H9 (cell line): ENCODE results near the gene TBC1D23. TPM values are rescaled to one million over a fixed set of nuclear protein-coding genes. Genes with fewer than 3 reads are reported as not detected.

Experiments used
- DNase-seq: peaks from one replicate; pipeline ENCODE4 v3.0.0-alpha.2; 2017
- H2AFZ ChIP-seq: one replicate; pipeline ENCODE4 v1.6.1; 2013; ENCODE audit warnings: mild to moderate bottlenecking, low read length, control low read depth, moderate library complexity
- H2AK5ac ChIP-seq: 2 replicates; pipeline ENCODE4 v1.6.1; 2013; ENCODE audit warnings: low read length, control low read depth, mixed read lengths; ENCODE audit not compliant: insufficient read length
- H2BK120ac ChIP-seq: one replicate; pipeline ENCODE4 v1.6.1; 2013; ENCODE audit warnings: low read depth, mild to moderate bottlenecking, low read length, control low read depth, inconsistent platforms; ENCODE audit not compliant: poor library complexity, severe bottlenecking
- H2BK12ac ChIP-seq: 2 replicates; pipeline ENCODE4 v1.6.1; 2013; ENCODE audit warnings: low read length, control low read depth, mixed read lengths, low read depth; ENCODE audit not compliant: insufficient read length
- H2BK15ac ChIP-seq: 2 replicates; pipeline ENCODE4 v1.6.1; 2013; ENCODE audit warnings: low read depth, low read length, control low read depth
- H2BK20ac ChIP-seq: one replicate; pipeline ENCODE4 v1.6.1; 2013; ENCODE audit warnings: low read depth, mild to moderate bottlenecking, low read length, control low read depth, inconsistent platforms; ENCODE audit not compliant: poor library complexity, severe bottlenecking
- H2BK5ac ChIP-seq: 2 replicates; pipeline ENCODE4 v1.6.1; 2013; ENCODE audit warnings: low read length, control low read depth, mixed read lengths; ENCODE audit not compliant: insufficient read length
- H3K14ac ChIP-seq: 2 replicates; pipeline ENCODE4 v1.6.1; 2013; ENCODE audit warnings: low read length, control low read depth; ENCODE audit not compliant: insufficient read depth
- H3K18ac ChIP-seq: 2 replicates; pipeline ENCODE4 v1.6.1; 2013; ENCODE audit warnings: low read depth, mild to moderate bottlenecking, mixed read lengths, low read length, control low read depth; ENCODE audit not compliant: insufficient read length
- H3K23ac ChIP-seq: 2 replicates; pipeline ENCODE4 v1.6.1; 2013; ENCODE audit warnings: low read length, control low read depth, mixed read lengths, low read depth; ENCODE audit not compliant: insufficient read length
- H3K23me2 ChIP-seq: 2 replicates; pipeline ENCODE4 v1.6.1; 2013; ENCODE audit warnings: low read depth, mild to moderate bottlenecking, mixed read lengths, low read length, control low read depth; ENCODE audit not compliant: insufficient read length, poor library complexity, severe bottlenecking
- H3K27ac ChIP-seq: 2 replicates; pipeline ENCODE4 v1.5.1; 2013; ENCODE audit warnings: low read length, control low read depth, mixed read lengths, low read depth; ENCODE audit not compliant: insufficient read length
- H3K27me3 ChIP-seq: 2 replicates; pipeline ENCODE4 v1.6.1; 2013; ENCODE audit warnings: low read length, control low read depth, inconsistent platforms; ENCODE audit not compliant: insufficient read depth
- H3K4ac ChIP-seq: 2 replicates; pipeline ENCODE4 v1.6.1; 2013; ENCODE audit warnings: low read depth, mild to moderate bottlenecking, control low read depth, inconsistent platforms, low read length, moderate library complexity
- H3K4me1 ChIP-seq: 2 replicates; pipeline ENCODE4 v1.6.1; 2013; ENCODE audit warnings: low read length, control low read depth, inconsistent platforms; ENCODE audit not compliant: insufficient read depth
- H3K4me2 ChIP-seq: 2 replicates; pipeline ENCODE4 v1.6.1; 2013; ENCODE audit warnings: low read length, control low read depth, mixed read lengths; ENCODE audit not compliant: insufficient read length, insufficient read depth
- H3K56ac ChIP-seq: 2 replicates; pipeline ENCODE4 v1.6.1; 2013; ENCODE audit warnings: low read depth, mild to moderate bottlenecking, mixed read lengths, low read length, control low read depth; ENCODE audit not compliant: insufficient read length
- H3K79me1 ChIP-seq: 2 replicates; pipeline ENCODE4 v1.6.1; 2013; ENCODE audit warnings: low read depth, mild to moderate bottlenecking, moderate library complexity, low read length, control low read depth, inconsistent platforms; ENCODE audit not compliant: insufficient read depth, poor library complexity, severe bottlenecking
- H3K79me2 ChIP-seq: 2 replicates; pipeline ENCODE4 v1.6.1; 2013; ENCODE audit warnings: low read length, control low read depth, inconsistent platforms; ENCODE audit not compliant: insufficient read depth
- H3K9ac ChIP-seq: 2 replicates; pipeline ENCODE4 v1.6.1; 2013; ENCODE audit warnings: low read length, control low read depth, mixed read lengths; ENCODE audit not compliant: insufficient read length; ENCODE audit errors: extremely low read depth
- H3K9me3 ChIP-seq: one replicate; pipeline ENCODE4 v1.6.1; 2013; ENCODE audit warnings: low read depth, low read length, inconsistent platforms; ENCODE audit not compliant: control insufficient read depth
- H3T11ph ChIP-seq: one replicate; pipeline ENCODE4 v1.6.1; 2013; ENCODE audit warnings: mild to moderate bottlenecking, low read length, control low read depth, inconsistent platforms
- H4K20me1 ChIP-seq: one replicate; pipeline ENCODE4 v1.6.1; 2013; ENCODE audit not compliant: control insufficient read depth, insufficient read length, insufficient read depth
- H4K5ac ChIP-seq: 2 replicates; pipeline ENCODE4 v1.6.1; 2013; ENCODE audit warnings: low read depth, mild to moderate bottlenecking, mixed read lengths, low read length, control low read depth; ENCODE audit not compliant: insufficient read length
- H4K8ac ChIP-seq: replicated peaks from 2 replicates; pipeline ENCODE4 v1.6.1; 2013; ENCODE audit warnings: low read length, control low read depth, mixed read lengths, low read depth; ENCODE audit not compliant: insufficient read length
- H4K91ac ChIP-seq: 2 replicates; pipeline ENCODE4 v1.6.1; 2013; ENCODE audit warnings: low read depth, mild to moderate bottlenecking, moderate library complexity, mixed read lengths, low read length, control low read depth; ENCODE audit not compliant: insufficient read length
- H3K27ac Mint-ChIP-seq, 3 experiments: 2 replicates in 2 of 3; 3 replicates in 1 of 3; pipeline ENCODE4 v1.8.0; 2020 to 2021; ENCODE audit warnings: mixed read lengths in 3 of 3, mild to moderate bottlenecking in 1 of 3, moderate library complexity in 1 of 3
- H3K27me3 Mint-ChIP-seq: 2 replicates; pipeline ENCODE4 v1.8.0; 2021; ENCODE audit warnings: low read depth, mild to moderate bottlenecking, moderate library complexity, mixed read lengths
- H3K36me3 Mint-ChIP-seq, 3 experiments: 2 replicates in 2 of 3; 3 replicates in 1 of 3; pipeline ENCODE4 v1.8.0; 2020 to 2021; ENCODE audit warnings: low read depth in 3 of 3, mixed read lengths in 3 of 3; ENCODE audit not compliant: insufficient read depth in 1 of 3
- H3K4me1 Mint-ChIP-seq, 2 experiments: 2 replicates each; pipeline ENCODE4 v1.8.0; 2020; ENCODE audit warnings: mixed read lengths in 2 of 2
- H3K4me3 Mint-ChIP-seq, 2 experiments: 2 replicates in 1 of 2; 3 replicates in 1 of 2; pipeline ENCODE4 v1.8.0; 2020 to 2021; ENCODE audit warnings: mild to moderate bottlenecking in 2 of 2, mixed read lengths in 2 of 2, moderate library complexity in 1 of 2
- H3K9me3 Mint-ChIP-seq, 2 experiments: 2 replicates in 1 of 2; 3 replicates in 1 of 2; pipeline ENCODE4 v1.8.0; 2020; ENCODE audit warnings: mild to moderate bottlenecking in 2 of 2, mixed read lengths in 2 of 2, moderate library complexity in 1 of 2
- CTCF ChIP-seq: fragments of 200-600 bp; sonication (generic); conservative IDR thresholded peaks from 3 replicates; pipeline ENCODE4 v1.8.0; 2021; ENCODE audit warnings: antibody characterized with exemption, mild to moderate bottlenecking
- WGBS: extraction: QIAGEN DNeasy Blood & Tissue Kit; methylation state at CpG from one replicate; pipeline ENCODE4 v1.1.7; 2013; ENCODE audit warnings: missing lambda C conversion rate, low lambda C conversion rate, mixed read lengths; ENCODE audit not compliant: insufficient read length; ENCODE audit errors: extremely low coverage; 5-methylcytosine and 5-hydroxymethylcytosine counted together
- total RNA-seq: library from RNA; stranded (reverse); gene quantifications from 2 replicates; pipeline ENCODE4 v1.2.1, GENCODE V29; 2021

The TBC1D23 gene
- total RNA-seq, 1 experiment from 2014 or later: 37.1 TPM

- H3K9me3 ChIP-seq: no peaks in the 10 kb centered on the region
- WGBS: no CpG with 5 or more reads among the region's 2 CpGs
- H2BK15ac ChIP-seq: no peak overlapping the region
- H3K14ac ChIP-seq: no peak overlapping the region
- no peak overlapping the region for H3K23ac ChIP-seq
- Mint-ChIP-seq H3K4me1 (no peaks in the 10 kb centered on the region), H3K36me3 (peaks cover 0 to 21% (median 7%) of the 10 kb centered on the region in 3 experiments; a peak in 5 of 7 replicates), H3K27ac (no peak overlapping the region), H3K4me3 (no peak overlapping the region), H3K27me3 (no peaks in the 10 kb centered on the region), H3K9me3 (no peaks in the 10 kb centered on the region)
- H2BK12ac ChIP-seq: no peak overlapping the region
- no peak overlapping the region for H3K4ac ChIP-seq
- H3K4me2 ChIP-seq: no peak overlapping the region
- no peak overlapping the region for H2BK20ac ChIP-seq
- no peak for TF ChIP-seq CTCF
- H3K9ac ChIP-seq: no peak overlapping the region
- H2BK120ac ChIP-seq: no peak overlapping the region
- no peak overlapping the region for H4K91ac ChIP-seq
- H3K27ac ChIP-seq: no peak overlapping the region
- H4K5ac ChIP-seq: no peak overlapping the region
- H3K56ac ChIP-seq: no peak overlapping the region
- no peak overlapping the region for H4K8ac ChIP-seq
- no peaks in the 10 kb centered on the region for H3K27me3 ChIP-seq
- DNase-seq: no peak
- no peaks in the 10 kb centered on the region for H3K79me2 ChIP-seq
- no peaks in the 10 kb centered on the region for H4K20me1 ChIP-seq
- H2AFZ ChIP-seq: no peak overlapping the region
- H2AK5ac ChIP-seq: no peak overlapping the region
- H3K23me2 ChIP-seq: no peaks in the 10 kb centered on the region
- H2BK5ac ChIP-seq: no peak overlapping the region
- no peak overlapping the region for H3K18ac ChIP-seq
- no peaks in the 10 kb centered on the region for H3K4me1 ChIP-seq
- no peak overlapping the region for H3T11ph ChIP-seq
- H3K79me1 ChIP-seq: no peaks in the 10 kb centered on the region
Measured at GRCh38 chr3:100317912-100318311, 57.1 kb downstream of the TBC1D23 start.
